Loucy (cell line): ENCODE measurements around the gene MTFR1L.

Experiments used
- H2AFZ ChIP-seq: fragments of 200-600 bp; sonication (generic); 2 replicates; pipeline ENCODE4 v1.6.0; 2016; ENCODE audit warnings: antibody characterized with exemption, mild to moderate bottlenecking, low read length, moderate library complexity
- H3F3A ChIP-seq: fragments of 200-600 bp; 2 replicates; pipeline ENCODE4 v1.6.0; 2016; ENCODE audit warnings: antibody characterized with exemption, low read depth, mild to moderate bottlenecking
- H3K27me3 ChIP-seq: fragments of 200-600 bp; sonication (generic); 2 replicates; pipeline ENCODE4 v1.6.1; 2014; ENCODE audit warnings: low read length, mild to moderate bottlenecking; ENCODE audit not compliant: insufficient read depth, poor library complexity, severe bottlenecking
- H3K36me3 ChIP-seq: fragments of 200-600 bp; sonication (generic); 2 replicates; pipeline ENCODE4 v1.6.1; 2016; ENCODE audit warnings: low read length; ENCODE audit not compliant: insufficient read depth
- H3K4me1 ChIP-seq: fragments of 200-600 bp; sonication (generic); 2 replicates; pipeline ENCODE4 v1.5.1; 2014; ENCODE audit warnings: low read length, mild to moderate bottlenecking; ENCODE audit not compliant: insufficient read depth, poor library complexity, severe bottlenecking
- H3K4me2 ChIP-seq: fragments of 200-600 bp; sonication (generic); 2 replicates; pipeline ENCODE4 v1.6.0; 2014; ENCODE audit warnings: antibody characterized with exemption, low read length, low read depth, mild to moderate bottlenecking; ENCODE audit not compliant: poor library complexity, severe bottlenecking
- H3K4me3 ChIP-seq: fragments of 200-600 bp; sonication (generic); 2 replicates; pipeline ENCODE4 v1.5.1; 2014; ENCODE audit warnings: low read length, mild to moderate bottlenecking, mixed read lengths; ENCODE audit not compliant: poor library complexity, severe bottlenecking
- H3K79me2 ChIP-seq: fragments of 200-600 bp; sonication (generic); 2 replicates; pipeline ENCODE4 v1.6.1; 2014; ENCODE audit warnings: low read length; ENCODE audit not compliant: insufficient read depth
- H3K9ac ChIP-seq: fragments of 200-600 bp; sonication (generic); 2 replicates; pipeline ENCODE4 v1.6.0; 2014; ENCODE audit warnings: mild to moderate bottlenecking, low read depth, low read length, moderate library complexity; ENCODE audit not compliant: poor library complexity, severe bottlenecking
- H3K9me2 ChIP-seq: fragments of 200-600 bp; sonication (generic); replicated peaks from 2 replicates; pipeline ENCODE4 v1.6.1; 2016; ENCODE audit warnings: low read depth, low read length, mixed read lengths
- H3K9me3 ChIP-seq: fragments of 200-600 bp; sonication (generic); 2 replicates; pipeline ENCODE4 v1.6.1; 2014; ENCODE audit warnings: mild to moderate bottlenecking, antibody characterized with exemption, low read length, low read depth; ENCODE audit not compliant: insufficient read depth
- H4K20me1 ChIP-seq: fragments of 200-600 bp; sonication (generic); 2 replicates; pipeline ENCODE4 v1.6.0; 2014; ENCODE audit warnings: antibody characterized with exemption, low read length, mild to moderate bottlenecking; ENCODE audit not compliant: insufficient read depth, poor library complexity, severe bottlenecking
- EZH2phosphoT487 ChIP-seq: fragments of 200-600 bp; IDR thresholded peaks from 2 replicates; pipeline ENCODE4 v1.6.1; 2018; ENCODE audit warnings: antibody characterized with exemption, mild to moderate bottlenecking, moderate library complexity, borderline replicate concordance
- TF ChIP-seq, protein P1 (sequence below): fragments of 200-600 bp; sonication (generic); conservative IDR thresholded peaks from 2 replicates; pipeline ENCODE4 v1.5.1; 2014; ENCODE audit warnings: mild to moderate bottlenecking, antibody characterized with exemption, low read length

MTFR1L gene

GRCh38 chr1:25797939-25798338 is 21.8 kb upstream of the MTFR1L start:
- no peaks in the 10 kb centered on the region for H3K79me2 ChIP-seq
- TF ChIP-seq, protein P1, sequence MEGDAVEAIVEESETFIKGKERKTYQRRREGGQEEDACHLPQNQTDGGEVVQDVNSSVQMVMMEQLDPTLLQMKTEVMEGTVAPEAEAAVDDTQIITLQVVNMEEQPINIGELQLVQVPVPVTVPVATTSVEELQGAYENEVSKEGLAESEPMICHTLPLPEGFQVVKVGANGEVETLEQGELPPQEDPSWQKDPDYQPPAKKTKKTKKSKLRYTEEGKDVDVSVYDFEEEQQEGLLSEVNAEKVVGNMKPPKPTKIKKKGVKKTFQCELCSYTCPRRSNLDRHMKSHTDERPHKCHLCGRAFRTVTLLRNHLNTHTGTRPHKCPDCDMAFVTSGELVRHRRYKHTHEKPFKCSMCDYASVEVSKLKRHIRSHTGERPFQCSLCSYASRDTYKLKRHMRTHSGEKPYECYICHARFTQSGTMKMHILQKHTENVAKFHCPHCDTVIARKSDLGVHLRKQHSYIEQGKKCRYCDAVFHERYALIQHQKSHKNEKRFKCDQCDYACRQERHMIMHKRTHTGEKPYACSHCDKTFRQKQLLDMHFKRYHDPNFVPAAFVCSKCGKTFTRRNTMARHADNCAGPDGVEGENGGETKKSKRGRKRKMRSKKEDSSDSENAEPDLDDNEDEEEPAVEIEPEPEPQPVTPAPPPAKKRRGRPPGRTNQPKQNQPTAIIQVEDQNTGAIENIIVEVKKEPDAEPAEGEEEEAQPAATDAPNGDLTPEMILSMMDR, result peak; percentile 82
- no peak for TF ChIP-seq EZH2phosphoT487
- no peaks in the 10 kb centered on the region for H4K20me1 ChIP-seq
- no peak overlapping the region for H3K4me3 ChIP-seq
- no peaks in the 10 kb centered on the region for H3K4me1 ChIP-seq
- no peaks in the 10 kb centered on the region for H3K9me3 ChIP-seq
- no peak overlapping the region for H3K9ac ChIP-seq
- no peak overlapping the region for H3K4me2 ChIP-seq
- H3K9me2 ChIP-seq, result no peaks in the 10 kb centered on the region
- H3K36me3 ChIP-seq, result no peaks in the 10 kb centered on the region
- no peaks in the 10 kb centered on the region for H3F3A ChIP-seq
- H3K27me3 ChIP-seq, result peaks cover 11% of the 10 kb centered on the region
- no peak overlapping the region for H2AFZ ChIP-seq

DNA sequence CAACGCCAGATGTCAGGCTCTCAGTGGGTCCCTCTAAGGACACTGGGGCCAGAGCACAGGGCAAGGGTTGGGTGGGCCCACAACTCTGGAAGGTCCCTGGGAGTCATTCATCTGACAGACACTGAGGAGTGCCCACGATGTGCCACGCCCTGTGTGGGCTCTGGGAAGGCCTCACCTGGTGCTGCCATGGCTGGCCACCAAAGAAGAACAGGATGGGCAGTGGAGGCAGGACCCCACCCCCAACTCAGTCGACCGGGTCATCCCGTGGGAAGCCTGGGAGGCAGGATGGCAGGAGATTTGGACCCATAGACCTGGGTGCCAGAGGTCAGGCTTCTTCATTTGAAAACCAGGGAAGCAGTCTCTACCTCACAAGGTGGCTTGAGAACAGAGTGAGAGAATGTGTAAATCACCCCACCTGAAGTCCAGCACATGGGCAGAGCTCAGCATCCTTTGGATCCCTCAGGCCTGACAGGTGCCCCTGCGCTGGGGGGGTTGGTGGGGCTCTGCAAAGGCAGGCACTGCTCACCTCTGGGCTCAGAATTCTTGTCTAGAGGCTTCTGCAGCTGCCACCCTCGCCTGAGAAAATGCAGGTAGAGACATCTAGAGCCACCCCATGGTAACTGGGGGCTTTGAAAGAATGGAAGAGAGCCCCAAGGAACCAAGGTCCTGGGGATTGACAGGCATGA is 20.9 kb upstream of the MTFR1L start:
- Histone ChIP-seq H3K4me3 (no peak overlapping the region), H3F3A (no peaks in the 10 kb centered on the region), H3K4me1 (no peaks in the 10 kb centered on the region), H3K27me3 (peaks cover 11% of the 10 kb centered on the region), H2AFZ (no peak overlapping the region), H3K9me3 (no peaks in the 10 kb centered on the region), H3K9me2 (no peaks in the 10 kb centered on the region), H3K79me2 (no peaks in the 10 kb centered on the region), H3K9ac (no peak overlapping the region), H3K4me2 (no peak overlapping the region), H3K36me3 (no peaks in the 10 kb centered on the region), H4K20me1 (no peaks in the 10 kb centered on the region)
- TF ChIP-seq, protein P1, result no peak
- TF ChIP-seq EZH2phosphoT487, result no peak

GRCh38 chr1:25799352-25799934 is 20.3 kb upstream of the MTFR1L start:
- Histone ChIP-seq H3K9me3 (no peaks in the 10 kb centered on the region), H3K79me2 (no peaks in the 10 kb centered on the region), H3K9me2 (no peaks in the 10 kb centered on the region), H3K9ac (no peak overlapping the region), H3K4me3 (no peak overlapping the region), H3K36me3 (no peaks in the 10 kb centered on the region), H2AFZ (no peak overlapping the region), H3F3A (no peaks in the 10 kb centered on the region), H3K27me3 (peaks cover 11% of the 10 kb centered on the region), H4K20me1 (no peaks in the 10 kb centered on the region), H3K4me1 (no peaks in the 10 kb centered on the region), H3K4me2 (no peak overlapping the region)
- TF ChIP-seq EZH2phosphoT487, result no peak
- TF ChIP-seq, protein P1, result no peak
